Thymus (tissue), 11 donors: ENCODE measurements around the gene CLEC6A. TPM values are rescaled to one million over a fixed set of nuclear protein-coding genes. Genes with fewer than 3 reads are reported as not detected.

ENCODE experiments used
- DNase-seq, 9 donors: peaks; one replicate each; pipeline ENCODE4 v3.0.0-alpha.2; 2013; ENCODE audit warnings: low spot score in 9 of 9, low read depth in 6 of 9, missing footprints in 1 of 9
- H3K27ac ChIP-seq, 2 donors: one replicate each; pipeline ENCODE4 v1.5.1; 2013; ENCODE audit warnings: control low read depth in 1 of 2, low read depth in 1 of 2, low read length in 1 of 2, mild to moderate bottlenecking in 1 of 2, moderate library complexity in 1 of 2
- H3K27me3 ChIP-seq, 2 donors: one replicate each; pipeline ENCODE4 v1.5.1; 2013; ENCODE audit warnings: low read length in 1 of 2; ENCODE audit not compliant: control insufficient read depth in 2 of 2, insufficient read depth in 1 of 2
- H3K36me3 ChIP-seq, 2 donors: one replicate each; pipeline ENCODE4 v1.5.1; 2013; ENCODE audit warnings: low read length in 1 of 2, mild to moderate bottlenecking in 1 of 2, moderate library complexity in 1 of 2; ENCODE audit not compliant: control insufficient read depth in 2 of 2, insufficient read depth in 2 of 2
- H3K4me1 ChIP-seq, 2 donors: one replicate each; pipeline ENCODE4 v1.5.1; 2013; ENCODE audit warnings: low read length in 2 of 2; ENCODE audit not compliant: control insufficient read depth in 2 of 2, insufficient read depth in 2 of 2
- H3K4me3 ChIP-seq, 2 donors: one replicate each; pipeline ENCODE4 v1.5.1; 2013; ENCODE audit warnings: low read length in 2 of 2, control low read depth in 1 of 2, mild to moderate bottlenecking in 1 of 2
- H3K9me3 ChIP-seq, 2 donors: one replicate each; pipeline ENCODE4 v1.5.1; 2013; ENCODE audit warnings: low read length in 1 of 2, mild to moderate bottlenecking in 1 of 2; ENCODE audit not compliant: control insufficient read depth in 2 of 2, insufficient read depth in 1 of 2
- WGBS: extraction: QIAGEN DNeasy Blood & Tissue Kit; methylation state at CpG from one replicate; pipeline ENCODE4 v1.1.7; 2013; 5-methylcytosine and 5-hydroxymethylcytosine counted together
- polyA plus RNA-seq: library from polyadenylated mRNA; stranded (reverse); fragments of 200-250 nt; gene quantifications from one replicate; pipeline ENCODE4 v1.2.3, GENCODE V29; 2013
- total RNA-seq: library from RNA; stranded (reverse); fragments of 120-200 nt; gene quantifications from one replicate; pipeline ENCODE4 v1.2.4, GENCODE V29; 2013
- donor health status: healthy.

Gene CLEC6A
- total and polyA plus RNA-seq, 2 donors: 0.02 to 0.09 TPM

DNA sequence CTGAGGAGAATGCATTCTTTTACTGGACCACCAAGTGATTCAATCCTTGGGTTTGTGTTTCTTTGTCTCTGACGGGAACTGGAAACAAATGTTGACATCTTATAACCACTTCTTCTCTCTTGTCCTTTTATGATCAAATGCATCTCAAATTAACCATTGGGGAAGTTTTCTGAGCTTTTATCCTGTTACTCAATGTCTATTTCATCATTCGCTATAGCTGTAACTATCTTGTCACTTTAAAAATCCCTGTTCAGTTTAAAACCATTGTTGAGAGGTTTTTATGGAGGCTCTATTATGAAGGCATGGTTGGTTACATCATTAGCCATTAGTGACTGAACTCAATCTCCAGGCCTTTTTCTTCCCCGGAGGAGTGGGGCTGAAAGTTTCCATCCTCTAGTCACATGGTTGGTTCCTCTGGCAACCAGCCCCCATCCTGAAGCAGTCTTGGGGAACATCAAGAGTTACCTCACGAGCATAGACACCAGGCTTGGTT is 2.7 kb upstream of the CLEC6A start:
- no peaks in the 10 kb centered on the region for H3K4me1 ChIP-seq
- H3K27me3 ChIP-seq: no peaks in the 10 kb centered on the region
- no peak overlapping the region for H3K4me3 ChIP-seq
- DNase-seq: no peak
- no peak overlapping the region for H3K27ac ChIP-seq
- 66% methylated on average over 4 of the region's 4 CpGs for WGBS
- H3K9me3 ChIP-seq: no peaks in the 10 kb centered on the region
- no peaks in the 10 kb centered on the region for H3K36me3 ChIP-seq

DNA sequence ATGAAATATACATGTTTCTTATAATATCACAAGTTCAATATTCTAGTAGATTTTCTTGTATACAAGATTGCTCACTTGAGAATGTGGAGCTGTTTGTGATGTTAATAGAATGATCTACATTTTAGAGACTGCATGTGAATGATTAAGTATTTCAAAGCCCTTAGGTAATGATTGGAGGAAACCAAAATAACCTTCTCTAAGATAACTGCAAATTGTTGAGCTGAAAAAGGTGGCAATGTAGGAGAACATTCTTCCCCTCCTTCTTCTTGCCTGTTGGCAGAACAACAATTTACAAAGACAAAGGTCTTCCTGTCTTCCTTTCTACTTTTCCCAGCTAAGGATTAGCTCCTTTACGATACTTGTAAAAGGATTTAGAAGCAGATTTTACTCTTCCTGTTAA is 2.0 kb upstream of the CLEC6A start:
- Histone ChIP-seq H3K9me3 (no peaks in the 10 kb centered on the region), H3K36me3 (no peaks in the 10 kb centered on the region), H3K27me3 (no peaks in the 10 kb centered on the region), H3K4me3 (no peak overlapping the region), H3K4me1 (no peaks in the 10 kb centered on the region), H3K27ac (no peak overlapping the region)
- WGBS: 95% methylated on average over 1 of the region's 1 CpG
- DNase-seq: no peak

DNA sequence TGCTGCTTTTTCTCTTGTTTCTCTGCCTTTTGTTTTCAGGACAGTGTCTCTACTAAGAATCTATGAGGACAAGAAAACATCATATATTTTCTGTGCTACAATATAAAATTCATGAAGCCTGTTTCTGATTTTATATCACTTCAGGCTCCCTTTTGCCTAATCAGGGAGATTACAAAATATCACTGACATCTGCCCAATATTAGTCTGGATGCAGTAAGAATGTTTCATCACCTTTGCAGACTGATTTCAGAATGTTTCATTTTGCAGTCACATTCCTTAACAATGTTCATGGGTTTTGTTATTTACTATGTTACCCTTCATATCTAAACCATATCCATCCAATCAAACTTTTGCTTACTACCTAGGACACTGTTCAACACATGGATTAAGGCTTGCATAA is 491 bp upstream of the CLEC6A start:
- no peak for DNase-seq
- H3K27ac ChIP-seq: no peak overlapping the region
- no peak overlapping the region for H3K4me3 ChIP-seq
- H3K36me3 ChIP-seq: no peaks in the 10 kb centered on the region
- no peaks in the 10 kb centered on the region for H3K27me3 ChIP-seq
- H3K4me1 ChIP-seq: no peaks in the 10 kb centered on the region
- no peaks in the 10 kb centered on the region for H3K9me3 ChIP-seq

DNA sequence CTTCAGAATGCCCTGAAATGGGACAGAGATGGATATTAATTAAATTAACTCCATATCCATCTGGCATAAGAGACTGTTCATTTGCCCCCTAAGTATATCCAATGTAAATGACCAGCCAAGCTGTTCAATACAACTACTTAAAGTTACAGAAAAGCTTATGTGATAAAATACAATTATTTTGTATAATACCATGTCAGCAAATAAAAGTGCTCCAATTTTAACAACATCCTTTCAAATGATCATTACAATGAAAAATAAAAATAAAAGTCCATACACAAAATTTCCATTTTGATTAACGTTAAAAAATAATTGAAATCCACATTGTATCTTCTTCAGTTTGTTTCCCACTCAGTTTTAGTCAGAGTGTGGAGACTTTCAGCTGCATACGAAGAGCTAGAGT is 5.7 kb downstream of the CLEC6A start:
- Histone ChIP-seq H3K27me3 (no peaks in the 10 kb centered on the region), H3K36me3 (no peaks in the 10 kb centered on the region), H3K9me3 (no peaks in the 10 kb centered on the region), H3K27ac (no peak overlapping the region), H3K4me1 (no peaks in the 10 kb centered on the region), H3K4me3 (no peak overlapping the region)
- DNase-seq: no peak
- 95% methylated on average over 2 of the region's 2 CpGs for WGBS

DNA sequence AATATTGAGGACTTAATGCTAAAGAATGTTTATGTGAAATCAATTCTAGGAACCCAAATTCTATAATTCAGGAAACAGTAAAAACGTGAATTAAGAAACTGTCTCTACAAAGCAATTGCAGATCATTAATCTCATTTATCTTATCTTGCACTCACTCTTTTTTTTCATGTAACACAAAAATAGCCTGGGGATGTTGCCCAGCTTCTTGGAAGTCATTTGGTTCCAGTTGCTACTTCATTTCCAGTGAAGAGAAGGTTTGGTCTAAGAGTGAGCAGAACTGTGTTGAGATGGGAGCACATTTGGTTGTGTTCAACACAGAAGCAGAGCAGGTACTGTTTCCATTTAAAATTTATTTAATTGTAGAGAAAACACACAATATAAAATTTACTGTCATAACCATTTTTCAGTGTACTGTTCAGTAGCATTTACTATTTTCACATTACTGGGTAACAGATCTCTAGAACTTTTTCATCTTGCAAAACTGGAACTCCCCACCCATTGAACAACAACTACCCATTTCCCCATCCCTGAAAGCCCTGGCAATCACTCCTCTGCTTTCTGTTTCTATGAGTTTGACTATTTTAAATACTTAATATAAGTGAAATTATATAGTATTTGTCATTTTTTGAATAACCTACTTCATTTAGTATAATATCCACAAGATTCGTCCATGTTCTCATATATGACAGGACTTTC is 9.7 kb downstream of the CLEC6A start:
- DNase-seq: no peak
- H3K4me1 ChIP-seq: no peaks in the 10 kb centered on the region
- WGBS: 0% methylated on average over 2 of the region's 2 CpGs
- no peaks in the 10 kb centered on the region for H3K36me3 ChIP-seq
- H3K27me3 ChIP-seq: no peaks in the 10 kb centered on the region
- H3K4me3 ChIP-seq: no peak overlapping the region
- no peak overlapping the region for H3K27ac ChIP-seq
- no peaks in the 10 kb centered on the region for H3K9me3 ChIP-seq

DNA sequence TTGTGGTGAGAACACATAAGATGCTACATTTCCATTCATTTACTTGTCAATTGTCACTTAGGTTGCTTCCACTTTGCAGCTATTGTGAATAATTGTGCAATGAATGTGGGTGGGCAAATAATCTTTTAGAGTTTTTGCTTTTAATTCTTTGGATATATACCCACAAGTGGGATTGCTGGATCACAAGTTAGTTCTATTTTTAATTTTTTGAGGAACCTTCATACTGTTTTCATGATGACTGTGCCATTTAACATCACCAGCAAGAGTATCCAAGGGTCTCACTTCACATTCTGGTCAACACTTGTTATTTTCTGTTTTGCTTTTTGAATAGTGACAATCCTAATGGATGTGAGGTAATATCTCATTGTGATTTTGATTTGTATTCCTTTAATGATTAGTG is 10.5 kb downstream of the CLEC6A start:
- H3K9me3 ChIP-seq: no peaks in the 10 kb centered on the region
- H3K4me3 ChIP-seq: no peak overlapping the region
- no peaks in the 10 kb centered on the region for H3K36me3 ChIP-seq
- H3K27me3 ChIP-seq: no peaks in the 10 kb centered on the region
- no peak for DNase-seq
- no peaks in the 10 kb centered on the region for H3K4me1 ChIP-seq
- H3K27ac ChIP-seq: no peak overlapping the region

DNA sequence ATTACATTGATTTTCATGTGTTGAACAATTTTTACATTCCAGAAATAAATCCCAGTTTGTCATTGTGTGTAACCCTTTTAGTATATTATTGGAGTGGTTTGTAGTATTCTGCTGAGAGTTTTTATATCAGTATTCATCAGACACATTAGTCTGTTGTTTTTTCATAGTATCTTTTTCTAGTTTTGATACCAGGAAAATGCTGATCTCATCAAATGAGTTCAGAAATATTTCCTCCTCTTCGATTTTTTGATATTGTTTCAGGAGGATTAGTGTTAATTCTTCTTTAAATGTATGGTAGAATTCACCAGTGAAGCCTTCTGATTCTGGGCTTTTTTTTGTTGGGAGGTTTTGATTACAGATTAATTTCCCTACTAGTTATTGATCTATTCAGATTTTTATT is 15.3 kb downstream of the CLEC6A start:
- Histone ChIP-seq H3K4me1 (no peaks in the 10 kb centered on the region), H3K36me3 (no peaks in the 10 kb centered on the region), H3K27ac (no peak overlapping the region), H3K9me3 (no peaks in the 10 kb centered on the region), H3K27me3 (peaks cover 0 to 3% of the 10 kb centered on the region in 2 donors), H3K4me3 (no peak overlapping the region)
- WGBS: 91% methylated on average over 1 of the region's 1 CpG
- no peak for DNase-seq

DNA sequence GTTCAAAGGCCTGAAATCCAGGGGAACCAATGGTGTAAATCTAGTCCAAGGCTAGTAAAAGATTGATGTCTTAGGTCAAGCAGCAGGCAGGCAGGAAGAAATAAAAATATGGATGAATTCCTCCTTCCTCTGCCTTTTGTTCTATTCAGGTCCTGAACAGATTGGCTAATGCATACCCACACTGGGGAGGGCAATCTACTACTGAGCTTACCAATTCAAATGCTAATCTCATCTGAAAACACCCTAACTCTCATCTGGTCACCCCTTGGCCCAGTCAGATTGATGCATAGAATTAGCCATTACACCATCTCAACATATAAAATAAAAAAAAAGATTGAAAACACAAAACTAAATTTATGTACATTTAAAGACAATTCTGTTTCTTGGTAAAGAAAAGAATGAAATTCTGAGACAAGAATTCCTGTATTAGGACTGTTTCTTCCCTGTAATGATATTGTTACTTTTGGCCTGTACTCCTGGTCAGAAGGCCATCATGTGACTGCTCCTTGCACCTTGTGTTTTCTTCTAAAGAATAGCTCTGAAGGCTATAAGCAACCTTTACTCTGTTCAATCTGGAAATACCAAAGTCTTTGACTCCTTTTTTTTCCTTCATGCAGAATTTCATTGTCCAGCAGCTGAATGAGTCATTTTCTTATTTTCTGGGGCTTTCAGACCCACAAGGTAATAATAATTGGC is 19.9 kb downstream of the CLEC6A start:
- Histone ChIP-seq H3K27me3 (peaks cover 0 to 3% of the 10 kb centered on the region in 2 donors), H3K36me3 (no peaks in the 10 kb centered on the region), H3K4me1 (no peaks in the 10 kb centered on the region), H3K9me3 (no peaks in the 10 kb centered on the region), H3K27ac (no peak overlapping the region), H3K4me3 (no peak overlapping the region)
- no peak for DNase-seq

DNA sequence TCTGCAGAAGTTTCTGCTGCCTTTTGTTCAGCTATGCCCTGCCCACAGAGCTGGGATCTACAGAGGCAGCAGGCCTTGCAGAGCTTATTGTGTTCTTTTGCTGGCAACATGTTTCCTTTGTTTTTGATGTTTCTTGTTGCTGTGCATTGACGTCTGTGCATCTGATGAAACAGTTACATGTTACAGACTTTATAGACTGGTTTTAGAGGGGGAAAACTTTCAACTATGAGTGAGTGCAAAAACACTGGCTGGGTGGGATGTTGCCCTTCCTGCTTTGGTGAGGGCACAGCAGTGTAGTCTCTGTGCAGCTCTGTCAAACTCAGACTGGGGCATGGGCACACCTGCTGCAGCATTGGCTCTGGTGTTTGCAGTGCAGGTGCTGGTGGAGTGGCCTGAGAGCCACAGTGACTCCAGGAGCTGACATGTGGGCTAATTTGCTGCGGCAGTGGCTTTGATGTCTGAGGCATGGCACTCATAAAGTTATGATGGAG is 26.9 kb downstream of the CLEC6A start:
- Histone ChIP-seq H3K4me3 (no peak overlapping the region), H3K27me3 (no peaks in the 10 kb centered on the region), H3K4me1 (peaks cover 0 to 14% of the 10 kb centered on the region in 2 donors), H3K27ac (peak overlapping the region; percentile 93 to 95), H3K9me3 (no peaks in the 10 kb centered on the region), H3K36me3 (no peaks in the 10 kb centered on the region)
- peak in 7 of 9 donors; percentile 22 to 83 (median 54) for DNase-seq
- WGBS: 65% methylated on average over 2 of the region's 2 CpGs
